GM18498 (cell line): ENCODE results near the gene DDR1.
"Not testable (repeated sequence)": the region's sequence is repeated elsewhere in the genome, so short reads cannot be mapped to it uniquely, and the experiment has no call there.

Source experiments
- ATAC-seq: cut with Tn5 transposase; IDR thresholded peaks from one replicate; pipeline ENCODE4 v1.9.1; 2021; ENCODE audit warnings: mild to moderate bottlenecking, moderate library complexity; ENCODE audit not compliant: unreplicated experiment

Gene DDR1

GRCh38 chr6:30852459-30852858 is 31.9 kb upstream of the DDR1 start:
- ATAC-seq = not testable (repeated sequence)

- ATAC-seq = no peak
Measured at GRCh38 chr6:30854285-30855040, 29.9 kb upstream of the DDR1 start.

GRCh38 chr6:30855429-30856075 is 28.8 kb upstream of the DDR1 start:
- no peak for ATAC-seq

GRCh38 chr6:30857112-30857511 is 27.2 kb upstream of the DDR1 start:
- ATAC-seq = no peak

GRCh38 chr6:30857549-30857948 is 26.8 kb upstream of the DDR1 start:
- no peak for ATAC-seq

GRCh38 chr6:30859726-30860125 is 24.6 kb upstream of the DDR1 start:
- not testable (repeated sequence) for ATAC-seq

GRCh38 chr6:30861257-30862048 is 22.9 kb upstream of the DDR1 start:
- no peak for ATAC-seq

- no peak for ATAC-seq
Measured at GRCh38 chr6:30862156-30862875, 22.0 kb upstream of the DDR1 start.

- ATAC-seq = no peak
Measured at GRCh38 chr6:30864325-30864724, 20.0 kb upstream of the DDR1 start.

- not testable (repeated sequence) for ATAC-seq
Measured at GRCh38 chr6:30869241-30869749, 15.0 kb upstream of the DDR1 start.

- no peak for ATAC-seq
Measured at GRCh38 chr6:30870546-30870945, 13.8 kb upstream of the DDR1 start.

- no peak for ATAC-seq
Measured at GRCh38 chr6:30871592-30872183, 12.6 kb upstream of the DDR1 start.

GRCh38 chr6:30873137-30873640 is 11.1 kb upstream of the DDR1 start:
- no peak for ATAC-seq

GRCh38 chr6:30873795-30874194 is 10.5 kb upstream of the DDR1 start:
- ATAC-seq = not testable (repeated sequence)

- no peak for ATAC-seq
Measured at GRCh38 chr6:30875244-30876038, 8.9 kb upstream of the DDR1 start.

- ATAC-seq = no peak
Measured at GRCh38 chr6:30876039-30876730, 8.1 kb upstream of the DDR1 start.

GRCh38 chr6:30877419-30878262 is 6.7 kb upstream of the DDR1 start:
- no peak for ATAC-seq
